Liver (tissue), 9 donors: ENCODE results near the gene GMEB2. TPM values are rescaled to one million over a fixed set of nuclear protein-coding genes. Genes with fewer than 3 reads are reported as not detected.

Source experiments
- DNase-seq: peaks from one replicate; pipeline ENCODE4 v3.0.0-alpha.2; 2017; ENCODE audit warnings: low spot score
- H3K27ac ChIP-seq, 2 donors: one replicate each; pipeline ENCODE4 v1.7.0; 2013; ENCODE audit warnings: inconsistent platforms in 2 of 2, low read length in 2 of 2, control low read depth in 1 of 2, low read depth in 1 of 2, mild to moderate bottlenecking in 1 of 2
- H3K27me3 ChIP-seq, 4 donors: one replicate each; pipeline versions ENCODE4 v1.6.1 to v1.7.0; 2013; ENCODE audit warnings: low read length in 3 of 4, inconsistent platforms in 1 of 4, mild to moderate bottlenecking in 1 of 4, moderate library complexity in 1 of 4; ENCODE audit not compliant: control insufficient read depth in 4 of 4, insufficient read depth in 4 of 4
- H3K36me3 ChIP-seq, 4 donors: one replicate each; pipeline versions ENCODE4 v1.6.1 to v1.7.0; 2013; ENCODE audit warnings: low read length in 3 of 4, mild to moderate bottlenecking in 3 of 4, low read depth in 1 of 4, moderate library complexity in 1 of 4; ENCODE audit not compliant: control insufficient read depth in 4 of 4, insufficient read depth in 3 of 4
- H3K4me1 ChIP-seq, 4 donors: one replicate each; pipeline versions ENCODE4 v1.6.1 to v1.7.0; 2013; ENCODE audit warnings: low read length in 3 of 4, mild to moderate bottlenecking in 3 of 4, moderate library complexity in 1 of 4; ENCODE audit not compliant: control insufficient read depth in 4 of 4, insufficient read depth in 4 of 4
- H3K4me3 ChIP-seq, 3 donors: one replicate each; pipeline versions ENCODE4 v1.6.1 to v1.7.0; 2013; ENCODE audit warnings: low read length in 3 of 3, control low read depth in 1 of 3, low read depth in 1 of 3, mild to moderate bottlenecking in 1 of 3
- H3K9ac ChIP-seq, 2 donors: one replicate each; pipeline ENCODE4 v1.7.0; 2013; ENCODE audit warnings: low read length in 2 of 2, mild to moderate bottlenecking in 2 of 2, moderate library complexity in 2 of 2, control low read depth in 1 of 2, low read depth in 1 of 2
- H3K9me3 ChIP-seq, 4 donors: one replicate each; pipeline versions ENCODE4 v1.6.1 to v1.7.0; 2013; ENCODE audit warnings: low read length in 3 of 4; ENCODE audit not compliant: control insufficient read depth in 4 of 4
- EGR1 ChIP-seq, 2 donors: IDR thresholded peaks; 2 replicates each; pipeline ENCODE4 v1.6.1; 2016 to 2018; ENCODE audit warnings: antibody characterized with exemption in 2 of 2, low read depth in 2 of 2
- FOXA1 ChIP-seq: IDR thresholded peaks from 2 replicates; pipeline ENCODE4 v1.6.1; 2016; ENCODE audit warnings: antibody characterized with exemption
- FOXA2 ChIP-seq: IDR thresholded peaks from 2 replicates; pipeline ENCODE4 v1.6.1; 2016; ENCODE audit warnings: antibody characterized with exemption
- GABPA ChIP-seq, 2 donors: IDR thresholded peaks in 1 of 2; conservative IDR thresholded peaks in 1 of 2; 2 replicates each; pipeline ENCODE4 v1.6.1; 2016; ENCODE audit warnings: antibody characterized with exemption in 2 of 2, mild to moderate bottlenecking in 1 of 2, moderate library complexity in 1 of 2
- HNF4A ChIP-seq, 2 donors: conservative IDR thresholded peaks; 2 replicates each; pipeline ENCODE4 v1.6.1; 2016; ENCODE audit warnings: antibody characterized with exemption in 2 of 2, mild to moderate bottlenecking in 2 of 2
- JUND ChIP-seq, 2 donors: IDR thresholded peaks; 2 replicates each; pipeline ENCODE4 v1.6.1; 2016; ENCODE audit warnings: antibody characterized with exemption in 2 of 2
- NR2F2 ChIP-seq: IDR thresholded peaks from 2 replicates; pipeline ENCODE4 v1.6.1; 2016; ENCODE audit warnings: antibody characterized with exemption
- RAD21 ChIP-seq, 2 donors: IDR thresholded peaks; 2 replicates each; pipeline ENCODE4 v1.6.1; 2016; ENCODE audit warnings: antibody characterized with exemption in 2 of 2, mild to moderate bottlenecking in 2 of 2
- RXRA ChIP-seq, 2 donors: IDR thresholded peaks; 2 replicates each; pipeline ENCODE4 v1.6.1; 2017 to 2018; ENCODE audit warnings: antibody characterized with exemption in 2 of 2, mild to moderate bottlenecking in 1 of 2
- SP1 ChIP-seq: IDR thresholded peaks from 2 replicates; pipeline ENCODE4 v1.6.1; 2018; ENCODE audit warnings: antibody characterized with exemption, mild to moderate bottlenecking
- TAF1 ChIP-seq: conservative IDR thresholded peaks from 2 replicates; pipeline ENCODE4 v1.6.1; 2016; ENCODE audit warnings: antibody characterized with exemption, mild to moderate bottlenecking
- YY1 ChIP-seq: IDR thresholded peaks from 2 replicates; pipeline ENCODE4 v1.6.1; 2016; ENCODE audit warnings: antibody characterized with exemption, mild to moderate bottlenecking
- WGBS: extraction: QIAGEN DNeasy Blood & Tissue Kit; methylation state at CpG from one replicate; pipeline ENCODE4 v1.1.7; 2013; 5-methylcytosine and 5-hydroxymethylcytosine counted together
- polyA plus RNA-seq, 2 donors: library from polyadenylated mRNA; stranded (reverse) in 1 of 2; unstranded in 1 of 2; fragments of 200-250 nt in 1 of 2; fragments of >200 nt in 1 of 2; fragmentation: Nextera tagmentation in 1 of 2; extraction: Ambion mirVana in 1 of 2; gene quantifications; one replicate each; pipeline versions ENCODE4 v1.2.1 to v1.2.3, GENCODE V29; 2013 to 2015
- total RNA-seq, 2 donors: library from RNA; depleted of rRNA; stranded (reverse); fragments of >200 nt; gene quantifications; one replicate each; pipeline ENCODE4 v1.2.3, GENCODE V29; 2014
- TF ChIP-seq, protein P1 (sequence below): IDR thresholded peaks from 2 replicates; pipeline ENCODE4 v1.6.1; 2016; ENCODE audit warnings: antibody characterized with exemption
- TF ChIP-seq, protein P2 (sequence below): IDR thresholded peaks from 2 replicates; pipeline ENCODE4 v1.6.1; 2016; ENCODE audit warnings: antibody characterized with exemption, mild to moderate bottlenecking
- TF ChIP-seq, protein P3 (sequence below): fragments of 150-350 bp; IDR thresholded peaks from 2 replicates; pipeline ENCODE4 v1.5.1; 2017; ENCODE audit warnings: improper control_type of control experiment, low read depth, low read length; ENCODE audit not compliant: missing input control
- donor health status: healthy.
- donor health status: healthy.
- donor health status: healthy.
- donor health status: healthy.
- donor health status: healthy.

Gene GMEB2
- total and polyA plus RNA-seq, 4 donors: 1.3 to 8.6 (median 5.3) TPM

DNA sequence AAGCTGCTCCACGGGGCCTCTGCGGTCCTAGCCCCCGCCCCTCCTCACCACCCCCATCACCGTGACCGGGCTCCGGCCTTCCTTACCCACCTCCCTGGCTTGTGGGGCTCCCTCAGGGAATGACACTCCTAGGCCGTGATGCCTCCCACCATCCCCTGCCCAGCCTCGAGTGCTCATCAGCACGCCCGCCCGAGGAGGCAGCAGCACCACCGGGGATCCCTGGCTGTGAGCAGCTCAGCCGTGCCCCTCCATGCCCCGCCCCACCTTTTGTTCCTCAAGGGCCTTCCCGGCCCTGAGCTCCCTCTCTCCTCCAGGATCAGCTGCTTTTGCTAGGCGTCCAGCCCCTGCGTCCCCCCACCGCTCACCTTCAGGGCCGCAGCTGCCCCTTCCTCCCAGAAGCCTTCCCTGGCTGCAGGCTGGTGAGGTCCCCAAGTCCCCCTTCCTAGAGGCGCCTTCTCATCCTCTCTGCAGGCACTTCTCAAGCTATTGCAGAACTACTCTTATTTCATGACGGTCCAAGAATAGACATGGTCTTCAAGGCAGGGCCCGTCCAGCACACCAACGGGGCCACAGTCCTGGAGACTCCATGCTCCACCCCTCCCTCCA lies 69.9 kb downstream of the GMEB2 start:
- H3K9ac ChIP-seq: no peak overlapping the region
- H3K4me1 ChIP-seq: peaks cover 0 to 2% (median 0%) of the 10 kb centered on the region in 4 donors
- no peak overlapping the region for H3K4me3 ChIP-seq
- WGBS: 90% methylated on average over 23 of the region's 23 CpGs
- DNase-seq: no peak
- no peaks in the 10 kb centered on the region for H3K27me3 ChIP-seq
- no peak overlapping the region for H3K27ac ChIP-seq
- H3K36me3 ChIP-seq: peaks cover 0 to 21% (median 17%) of the 10 kb centered on the region in 4 donors
- TF ChIP-seq YY1 (no peak), NR2F2 (no peak), FOXA2 (no peak), EGR1 (IDR thresholded peaks at IDR 0.05; ENCODE audit: low read depth in 2 of 2) (no peak), TAF1 (no peak), FOXA1 (no peak), RXRA (IDR thresholded peaks at IDR 0.05) (no peak), JUND (IDR thresholded peaks at IDR 0.05) (no peak), GABPA (IDR thresholded peaks at IDR 0.05 in 1 of 2, conservative IDR thresholded peaks at IDR 0.05 in 1 of 2) (no peak), RAD21 (IDR thresholded peaks at IDR 0.05) (no peak), SP1 (no peak)
- TF ChIP-seq, protein P1, sequence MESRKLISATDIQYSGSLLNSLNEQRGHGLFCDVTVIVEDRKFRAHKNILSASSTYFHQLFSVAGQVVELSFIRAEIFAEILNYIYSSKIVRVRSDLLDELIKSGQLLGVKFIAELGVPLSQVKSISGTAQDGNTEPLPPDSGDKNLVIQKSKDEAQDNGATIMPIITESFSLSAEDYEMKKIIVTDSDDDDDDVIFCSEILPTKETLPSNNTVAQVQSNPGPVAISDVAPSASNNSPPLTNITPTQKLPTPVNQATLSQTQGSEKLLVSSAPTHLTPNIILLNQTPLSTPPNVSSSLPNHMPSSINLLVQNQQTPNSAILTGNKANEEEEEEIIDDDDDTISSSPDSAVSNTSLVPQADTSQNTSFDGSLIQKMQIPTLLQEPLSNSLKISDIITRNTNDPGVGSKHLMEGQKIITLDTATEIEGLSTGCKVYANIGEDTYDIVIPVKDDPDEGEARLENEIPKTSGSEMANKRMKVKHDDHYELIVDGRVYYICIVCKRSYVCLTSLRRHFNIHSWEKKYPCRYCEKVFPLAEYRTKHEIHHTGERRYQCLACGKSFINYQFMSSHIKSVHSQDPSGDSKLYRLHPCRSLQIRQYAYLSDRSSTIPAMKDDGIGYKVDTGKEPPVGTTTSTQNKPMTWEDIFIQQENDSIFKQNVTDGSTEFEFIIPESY: no peak
- TF ChIP-seq, protein P2, sequence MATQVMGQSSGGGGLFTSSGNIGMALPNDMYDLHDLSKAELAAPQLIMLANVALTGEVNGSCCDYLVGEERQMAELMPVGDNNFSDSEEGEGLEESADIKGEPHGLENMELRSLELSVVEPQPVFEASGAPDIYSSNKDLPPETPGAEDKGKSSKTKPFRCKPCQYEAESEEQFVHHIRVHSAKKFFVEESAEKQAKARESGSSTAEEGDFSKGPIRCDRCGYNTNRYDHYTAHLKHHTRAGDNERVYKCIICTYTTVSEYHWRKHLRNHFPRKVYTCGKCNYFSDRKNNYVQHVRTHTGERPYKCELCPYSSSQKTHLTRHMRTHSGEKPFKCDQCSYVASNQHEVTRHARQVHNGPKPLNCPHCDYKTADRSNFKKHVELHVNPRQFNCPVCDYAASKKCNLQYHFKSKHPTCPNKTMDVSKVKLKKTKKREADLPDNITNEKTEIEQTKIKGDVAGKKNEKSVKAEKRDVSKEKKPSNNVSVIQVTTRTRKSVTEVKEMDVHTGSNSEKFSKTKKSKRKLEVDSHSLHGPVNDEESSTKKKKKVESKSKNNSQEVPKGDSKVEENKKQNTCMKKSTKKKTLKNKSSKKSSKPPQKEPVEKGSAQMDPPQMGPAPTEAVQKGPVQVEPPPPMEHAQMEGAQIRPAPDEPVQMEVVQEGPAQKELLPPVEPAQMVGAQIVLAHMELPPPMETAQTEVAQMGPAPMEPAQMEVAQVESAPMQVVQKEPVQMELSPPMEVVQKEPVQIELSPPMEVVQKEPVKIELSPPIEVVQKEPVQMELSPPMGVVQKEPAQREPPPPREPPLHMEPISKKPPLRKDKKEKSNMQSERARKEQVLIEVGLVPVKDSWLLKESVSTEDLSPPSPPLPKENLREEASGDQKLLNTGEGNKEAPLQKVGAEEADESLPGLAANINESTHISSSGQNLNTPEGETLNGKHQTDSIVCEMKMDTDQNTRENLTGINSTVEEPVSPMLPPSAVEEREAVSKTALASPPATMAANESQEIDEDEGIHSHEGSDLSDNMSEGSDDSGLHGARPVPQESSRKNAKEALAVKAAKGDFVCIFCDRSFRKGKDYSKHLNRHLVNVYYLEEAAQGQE: no peak
- TF ChIP-seq, protein P3, sequence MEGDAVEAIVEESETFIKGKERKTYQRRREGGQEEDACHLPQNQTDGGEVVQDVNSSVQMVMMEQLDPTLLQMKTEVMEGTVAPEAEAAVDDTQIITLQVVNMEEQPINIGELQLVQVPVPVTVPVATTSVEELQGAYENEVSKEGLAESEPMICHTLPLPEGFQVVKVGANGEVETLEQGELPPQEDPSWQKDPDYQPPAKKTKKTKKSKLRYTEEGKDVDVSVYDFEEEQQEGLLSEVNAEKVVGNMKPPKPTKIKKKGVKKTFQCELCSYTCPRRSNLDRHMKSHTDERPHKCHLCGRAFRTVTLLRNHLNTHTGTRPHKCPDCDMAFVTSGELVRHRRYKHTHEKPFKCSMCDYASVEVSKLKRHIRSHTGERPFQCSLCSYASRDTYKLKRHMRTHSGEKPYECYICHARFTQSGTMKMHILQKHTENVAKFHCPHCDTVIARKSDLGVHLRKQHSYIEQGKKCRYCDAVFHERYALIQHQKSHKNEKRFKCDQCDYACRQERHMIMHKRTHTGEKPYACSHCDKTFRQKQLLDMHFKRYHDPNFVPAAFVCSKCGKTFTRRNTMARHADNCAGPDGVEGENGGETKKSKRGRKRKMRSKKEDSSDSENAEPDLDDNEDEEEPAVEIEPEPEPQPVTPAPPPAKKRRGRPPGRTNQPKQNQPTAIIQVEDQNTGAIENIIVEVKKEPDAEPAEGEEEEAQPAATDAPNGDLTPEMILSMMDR: no peak
- peaks cover 0 to 1% (median 0%) of the 10 kb centered on the region in 4 donors for H3K9me3 ChIP-seq

DNA sequence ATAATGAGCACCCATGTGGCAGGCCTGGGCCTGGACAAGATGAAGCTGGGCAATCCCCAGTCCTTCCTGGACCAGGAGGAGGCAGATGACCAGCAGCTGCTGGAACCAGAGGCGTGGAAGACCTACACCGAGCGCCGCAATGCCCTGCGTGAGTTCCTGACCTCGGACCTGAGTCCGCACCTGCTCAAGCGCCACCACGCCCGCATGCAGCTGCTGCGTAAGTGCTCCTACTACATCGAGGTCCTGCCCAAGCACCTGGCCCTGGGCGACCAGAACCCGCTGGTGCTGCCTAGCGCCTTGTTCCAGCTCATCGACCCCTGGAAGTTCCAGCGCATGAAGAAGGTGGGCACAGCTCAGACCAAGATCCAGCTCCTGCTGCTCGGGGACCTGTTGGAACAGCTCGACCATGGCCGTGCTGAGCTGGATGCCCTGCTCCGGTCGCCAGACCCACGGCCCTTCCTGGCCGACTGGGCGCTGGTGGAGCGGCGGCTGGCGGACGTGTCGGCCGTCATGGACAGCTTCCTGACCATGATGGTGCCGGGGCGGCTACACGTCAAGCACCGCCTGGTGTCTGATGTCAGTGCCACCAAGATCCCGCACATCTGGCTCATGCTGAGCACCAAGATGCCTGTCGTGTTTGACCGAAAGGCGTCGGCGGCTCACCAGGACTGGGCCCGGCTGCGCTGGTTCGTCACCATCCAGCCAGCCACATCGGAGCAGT lies 71.1 kb downstream of the GMEB2 start:
- H3K27ac ChIP-seq: no peak overlapping the region
- WGBS: 94% methylated on average over 45 of the region's 45 CpGs
- peaks cover 0 to 2% (median 0%) of the 10 kb centered on the region in 4 donors for H3K4me1 ChIP-seq
- H3K36me3 ChIP-seq: peaks cover 0 to 11% (median 11%) of the 10 kb centered on the region in 4 donors
- H3K27me3 ChIP-seq: no peaks in the 10 kb centered on the region
- H3K9me3 ChIP-seq: peaks cover 0 to 1% (median 0%) of the 10 kb centered on the region in 4 donors
- DNase-seq: no peak
- H3K4me3 ChIP-seq: no peak overlapping the region
- no peak overlapping the region for H3K9ac ChIP-seq
- TF ChIP-seq JUND (IDR thresholded peaks at IDR 0.05) (no peak), RXRA (IDR thresholded peaks at IDR 0.05) (no peak), FOXA2 (no peak), NR2F2 (no peak), HNF4A (conservative IDR thresholded peaks at IDR 0.05) (no peak)
- TF ChIP-seq, protein P2: no peak
- TF ChIP-seq, protein P1: no peak
